ENCODE results near the gene ENPP6. TPM values are rescaled to one million over a fixed set of nuclear protein-coding genes. Genes with fewer than 3 reads are reported as not detected.

The ENPP6 gene
- total RNA-seq, 1 donor: not detected

DNA sequence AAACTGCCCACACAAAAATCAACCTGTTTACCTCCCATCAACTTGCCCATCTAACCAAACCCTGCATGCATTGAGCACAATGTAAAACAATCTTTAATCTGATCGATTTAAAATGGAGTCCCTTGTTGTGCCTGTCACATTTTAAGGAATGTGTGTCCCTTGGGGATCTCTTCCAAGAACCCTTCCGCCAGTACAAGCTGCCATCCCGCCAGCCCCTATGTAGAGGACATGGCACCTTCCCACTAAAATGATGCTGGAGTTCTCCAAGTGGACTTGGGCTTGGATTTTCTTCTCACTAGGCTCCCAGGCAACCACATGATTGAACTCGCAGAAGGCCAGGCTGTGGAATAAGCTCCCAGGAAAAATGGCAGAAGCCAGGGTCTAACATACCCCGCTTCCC, 45.8 kb upstream of the ENPP6 start:
- H3K27me3 ChIP-seq (ENCODE audit: insufficient read depth, low read length): no peaks in the 10 kb centered on the region
- H2AFZ ChIP-seq (ENCODE audit: low read length): peak overlapping the region; percentile 89
- peaks cover 36% of the 10 kb centered on the region for H3K4me1 ChIP-seq (ENCODE audit: insufficient read depth, low read length)
- TF ChIP-seq, protein P1, sequence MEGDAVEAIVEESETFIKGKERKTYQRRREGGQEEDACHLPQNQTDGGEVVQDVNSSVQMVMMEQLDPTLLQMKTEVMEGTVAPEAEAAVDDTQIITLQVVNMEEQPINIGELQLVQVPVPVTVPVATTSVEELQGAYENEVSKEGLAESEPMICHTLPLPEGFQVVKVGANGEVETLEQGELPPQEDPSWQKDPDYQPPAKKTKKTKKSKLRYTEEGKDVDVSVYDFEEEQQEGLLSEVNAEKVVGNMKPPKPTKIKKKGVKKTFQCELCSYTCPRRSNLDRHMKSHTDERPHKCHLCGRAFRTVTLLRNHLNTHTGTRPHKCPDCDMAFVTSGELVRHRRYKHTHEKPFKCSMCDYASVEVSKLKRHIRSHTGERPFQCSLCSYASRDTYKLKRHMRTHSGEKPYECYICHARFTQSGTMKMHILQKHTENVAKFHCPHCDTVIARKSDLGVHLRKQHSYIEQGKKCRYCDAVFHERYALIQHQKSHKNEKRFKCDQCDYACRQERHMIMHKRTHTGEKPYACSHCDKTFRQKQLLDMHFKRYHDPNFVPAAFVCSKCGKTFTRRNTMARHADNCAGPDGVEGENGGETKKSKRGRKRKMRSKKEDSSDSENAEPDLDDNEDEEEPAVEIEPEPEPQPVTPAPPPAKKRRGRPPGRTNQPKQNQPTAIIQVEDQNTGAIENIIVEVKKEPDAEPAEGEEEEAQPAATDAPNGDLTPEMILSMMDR (IDR thresholded peaks at IDR 0.05; ENCODE audit: extremely low read depth, low read depth, low read length): no peak
- peak overlapping the region; percentile 25 for H3K27ac ChIP-seq (ENCODE audit: low read depth, low read length)
- H3K36me3 ChIP-seq (ENCODE audit: insufficient read depth, low read length): no peaks in the 10 kb centered on the region
- no peak overlapping the region for H3K4me2 ChIP-seq (ENCODE audit: insufficient read depth, low read length)
- H3K4me3 ChIP-seq (ENCODE audit: insufficient read depth, low read length): no peak overlapping the region
- no peaks in the 10 kb centered on the region for H3K9me3 ChIP-seq (ENCODE audit: low read depth, low read length)
- no peaks in the 10 kb centered on the region for H4K20me1 ChIP-seq (ENCODE audit: insufficient read depth, low read length)
- H3K79me2 ChIP-seq (ENCODE audit: insufficient read depth, low read length): no peaks in the 10 kb centered on the region
- no peak for DNase-seq (ENCODE audit: insufficient read length, low spot score, missing footprints)

DNA sequence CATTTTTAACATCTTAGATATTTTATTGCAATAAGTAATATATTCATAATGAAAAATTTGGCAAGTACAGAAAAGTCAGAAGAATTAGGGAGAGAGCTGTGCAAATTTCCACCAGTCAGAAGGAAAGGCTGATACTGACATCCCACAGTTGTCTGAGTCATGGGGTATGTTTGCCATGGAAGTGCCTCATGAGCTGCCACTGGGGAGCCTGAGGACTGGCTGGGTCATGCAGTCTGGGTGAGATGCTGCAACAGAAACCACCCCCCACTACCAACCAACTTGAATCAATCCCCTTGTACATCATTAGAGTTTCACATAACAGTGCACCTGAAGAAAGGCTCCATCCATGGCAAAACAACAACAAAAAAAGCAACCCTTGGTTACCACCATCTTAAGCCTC, 45.2 kb upstream of the ENPP6 start:
- TF ChIP-seq, protein P1 (IDR thresholded peaks at IDR 0.05; ENCODE audit: extremely low read depth, low read depth, low read length): no peak
- H3K27me3 ChIP-seq (ENCODE audit: insufficient read depth, low read length): no peaks in the 10 kb centered on the region
- peaks cover 30% of the 10 kb centered on the region for H3K4me1 ChIP-seq (ENCODE audit: insufficient read depth, low read length)
- no peak overlapping the region for H2AFZ ChIP-seq (ENCODE audit: low read length)
- no peaks in the 10 kb centered on the region for H3K36me3 ChIP-seq (ENCODE audit: insufficient read depth, low read length)
- no peak overlapping the region for H3K4me3 ChIP-seq (ENCODE audit: insufficient read depth, low read length)
- no peaks in the 10 kb centered on the region for H4K20me1 ChIP-seq (ENCODE audit: insufficient read depth, low read length)
- no peak for DNase-seq (ENCODE audit: insufficient read length, low spot score, missing footprints)
- H3K79me2 ChIP-seq (ENCODE audit: insufficient read depth, low read length): no peaks in the 10 kb centered on the region
- peak overlapping the region; percentile 7 for H3K4me2 ChIP-seq (ENCODE audit: insufficient read depth, low read length)
- no peaks in the 10 kb centered on the region for H3K9me3 ChIP-seq (ENCODE audit: low read depth, low read length)
- peak overlapping the region; percentile 25 for H3K27ac ChIP-seq (ENCODE audit: low read depth, low read length)

DNA sequence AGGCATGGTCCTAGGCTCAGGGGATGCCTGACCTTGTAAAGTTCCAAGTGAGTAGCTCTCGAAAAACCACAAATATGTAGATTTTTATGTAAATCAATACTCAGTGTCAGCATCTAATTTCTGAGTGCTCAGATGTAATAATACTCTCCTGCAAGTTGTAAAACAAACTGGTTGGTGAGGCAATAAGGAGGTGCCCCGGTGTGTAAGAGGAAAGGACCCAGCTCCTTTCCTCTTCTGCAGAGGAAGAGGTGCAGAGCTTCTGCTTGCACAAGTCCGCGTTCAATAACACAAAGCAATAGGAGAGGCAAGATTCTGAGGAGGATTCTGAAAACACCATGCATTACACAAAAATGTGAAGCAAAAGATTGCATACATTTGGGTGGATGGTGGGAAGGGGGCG, 43.6 kb upstream of the ENPP6 start:
- Histone ChIP-seq H3K4me1 (ENCODE audit: insufficient read depth, low read length) (peaks cover 22% of the 10 kb centered on the region), H4K20me1 (ENCODE audit: insufficient read depth, low read length) (no peaks in the 10 kb centered on the region), H3K27ac (ENCODE audit: low read depth, low read length) (no peak overlapping the region), H3K9me3 (ENCODE audit: low read depth, low read length) (no peaks in the 10 kb centered on the region), H3K27me3 (ENCODE audit: insufficient read depth, low read length) (no peaks in the 10 kb centered on the region), H2AFZ (ENCODE audit: low read length) (no peak overlapping the region), H3K36me3 (ENCODE audit: insufficient read depth, low read length) (no peaks in the 10 kb centered on the region), H3K79me2 (ENCODE audit: insufficient read depth, low read length) (no peaks in the 10 kb centered on the region), H3K4me3 (ENCODE audit: insufficient read depth, low read length) (no peak overlapping the region), H3K4me2 (ENCODE audit: insufficient read depth, low read length) (no peak overlapping the region)
- DNase-seq (ENCODE audit: insufficient read length, low spot score, missing footprints): no peak
- TF ChIP-seq, protein P1 (IDR thresholded peaks at IDR 0.05; ENCODE audit: extremely low read depth, low read depth, low read length): no peak

DNA sequence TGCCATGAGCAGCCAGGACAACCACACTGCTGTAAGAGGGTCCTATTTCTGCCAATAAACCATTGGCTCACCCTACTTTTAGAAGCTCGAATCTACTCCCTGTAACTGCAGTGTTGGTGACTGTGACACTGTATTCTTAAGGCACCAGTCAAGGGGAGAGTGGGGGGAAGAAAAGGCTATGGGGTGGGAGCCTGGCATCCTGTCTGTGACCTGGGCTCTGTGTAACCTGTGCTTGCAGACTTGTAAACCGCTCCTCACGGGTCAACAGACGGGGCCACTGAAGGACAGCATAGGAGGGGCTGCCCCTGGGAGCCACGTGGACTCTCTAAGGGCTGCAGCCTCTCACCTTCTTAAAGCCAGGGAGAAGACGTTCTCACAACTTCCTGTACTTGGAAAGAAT, 42.2 kb upstream of the ENPP6 start:
- Histone ChIP-seq H2AFZ (ENCODE audit: low read length) (no peak overlapping the region), H3K4me3 (ENCODE audit: insufficient read depth, low read length) (no peak overlapping the region), H4K20me1 (ENCODE audit: insufficient read depth, low read length) (no peaks in the 10 kb centered on the region), H3K36me3 (ENCODE audit: insufficient read depth, low read length) (no peaks in the 10 kb centered on the region), H3K27me3 (ENCODE audit: insufficient read depth, low read length) (no peaks in the 10 kb centered on the region), H3K9me3 (ENCODE audit: low read depth, low read length) (no peaks in the 10 kb centered on the region), H3K4me2 (ENCODE audit: insufficient read depth, low read length) (no peak overlapping the region), H3K79me2 (ENCODE audit: insufficient read depth, low read length) (no peaks in the 10 kb centered on the region), H3K4me1 (ENCODE audit: insufficient read depth, low read length) (peaks cover 15% of the 10 kb centered on the region), H3K27ac (ENCODE audit: low read depth, low read length) (no peak overlapping the region)
- DNase-seq (ENCODE audit: insufficient read length, low spot score, missing footprints): no peak
- TF ChIP-seq, protein P1 (IDR thresholded peaks at IDR 0.05; ENCODE audit: extremely low read depth, low read depth, low read length): no peak

Measured in osteoblast (primary cell).